MCF 10A (cell line): ENCODE results near the gene ACAP3. TPM values are rescaled to one million over a fixed set of nuclear protein-coding genes. Genes with fewer than 3 reads are reported as not detected.

ENCODE experiments used
- BruUV-seq: library from RNA; stranded (reverse); fragments of 400-500 nt; replicated peaks from 2 replicates; lab custom pipeline; 2021; lab: Mats Ljungman, UMichigan
- CTCF ChIA-PET: fragments of 300-600 bp; sonication (Branson Sonifier 250); formaldehyde crosslinking; extraction: SDS; loops from one replicate; lab custom pipeline; 2021; ENCODE audit warnings: antibody characterized with exemption, inconsistent platforms; lab: Yijun Ruan, JAX
- POLR2A ChIA-PET: fragments of 300-600, 350-650 bp; sonication (Branson Sonifier 250); formaldehyde crosslinking; extraction: SDS; loops from one replicate; lab custom pipeline; 2020; ENCODE audit warnings: antibody characterized with exemption, inconsistent platforms; lab: Yijun Ruan, JAX
- DNase-seq: peaks from one replicate; pipeline ENCODE4 v3.0.0-alpha.2; 2018; ENCODE audit not compliant: unreplicated experiment
- H3K27ac Mint-ChIP-seq: one replicate; pipeline ENCODE4 v1.8.0; 2022; ENCODE audit warnings: mild to moderate bottlenecking, low read depth, mixed read lengths; ENCODE audit not compliant: unreplicated experiment
- H3K27me3 Mint-ChIP-seq: one replicate; pipeline ENCODE4 v1.8.0; 2022; ENCODE audit warnings: mixed read lengths; ENCODE audit not compliant: insufficient read depth, unreplicated experiment
- H3K36me3 Mint-ChIP-seq: one replicate; pipeline ENCODE4 v1.8.0; 2022; ENCODE audit warnings: mild to moderate bottlenecking, moderate library complexity, mixed read lengths; ENCODE audit not compliant: insufficient read depth, unreplicated experiment
- H3K4me1 Mint-ChIP-seq: one replicate; pipeline ENCODE4 v1.8.0; 2022; ENCODE audit warnings: mixed read lengths; ENCODE audit not compliant: insufficient read depth, unreplicated experiment
- H3K4me3 Mint-ChIP-seq: one replicate; pipeline ENCODE4 v1.8.0; 2022; ENCODE audit warnings: mild to moderate bottlenecking, moderate library complexity, mixed read lengths; ENCODE audit not compliant: unreplicated experiment
- H3K9me3 Mint-ChIP-seq: one replicate; pipeline ENCODE4 v1.8.0; 2022; ENCODE audit warnings: mixed read lengths; ENCODE audit not compliant: unreplicated experiment
- intact Hi-C: fragments of 100-400 bp; cut with micrococcal nuclease; formaldehyde crosslinking; loops from 2 replicates; pipeline ENCODE4 v1.14.1; 2022
- total RNA-seq: library from RNA; stranded (reverse); gene quantifications from 2 replicates; pipeline ENCODE4 v1.2.3, GENCODE V29; 2022
- TF ChIP-seq, protein P1 (sequence below): fragments of 200-600 bp; IDR thresholded peaks from one replicate; pipeline ENCODE4 v1.8.0; 2022; ENCODE audit warnings: antibody characterized with exemption, mild to moderate bottlenecking; ENCODE audit not compliant: unreplicated experiment

ACAP3 gene
- total RNA-seq, 1 experiment from 2014 or later = 33.5 TPM

DNA sequence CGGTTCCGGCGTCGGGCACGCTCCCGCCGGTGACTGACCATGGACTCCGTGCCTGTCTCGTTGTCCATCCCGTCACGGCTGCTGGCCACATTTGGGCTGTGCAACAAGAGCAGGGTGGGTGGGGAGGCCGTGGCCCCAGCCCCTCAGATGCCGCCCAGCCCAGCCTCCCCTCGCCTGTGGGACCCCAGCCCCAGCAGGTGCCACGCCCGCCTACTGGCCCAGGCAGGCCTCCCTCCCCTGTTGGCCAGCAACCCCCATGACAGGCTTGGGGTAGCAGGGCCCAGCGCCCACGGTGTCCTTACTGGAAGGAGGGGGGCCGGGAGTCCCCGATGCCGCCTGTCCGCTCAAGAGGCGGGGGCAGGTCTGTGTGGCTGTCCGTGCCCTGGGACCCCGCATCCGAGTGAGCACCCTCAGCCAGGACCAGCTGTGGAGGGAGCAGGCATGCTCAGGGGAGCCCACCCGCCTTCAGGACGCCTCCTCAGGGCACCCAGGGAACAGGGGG lies 34.4 kb upstream of the ACAP3 start:
- DNase-seq = no peak
- H3K27me3 Mint-ChIP-seq = no peaks in the 10 kb centered on the region
- CTCF ChIA-PET = interaction anchor here (1.3 kb wide), 1 partner anchor 30 kb away, joined by 6 read pairs; no protein-coding TSS in a partner anchor
- no peaks in the 10 kb centered on the region for H3K9me3 Mint-ChIP-seq
- H3K36me3 Mint-ChIP-seq = peaks cover 51% of the 10 kb centered on the region
- no peak overlapping the region for H3K4me3 Mint-ChIP-seq
- H3K27ac Mint-ChIP-seq = no peak overlapping the region
- POLR2A ChIA-PET = interaction anchor here (2.9 kb wide), 1 partner anchor 10 kb away, joined by 19 read pairs; the partner anchor contains the start of gene TAS1R3
- peaks cover 6% of the 10 kb centered on the region for H3K4me1 Mint-ChIP-seq
- intact Hi-C loops = no loop called here
- TF ChIP-seq, protein P1, sequence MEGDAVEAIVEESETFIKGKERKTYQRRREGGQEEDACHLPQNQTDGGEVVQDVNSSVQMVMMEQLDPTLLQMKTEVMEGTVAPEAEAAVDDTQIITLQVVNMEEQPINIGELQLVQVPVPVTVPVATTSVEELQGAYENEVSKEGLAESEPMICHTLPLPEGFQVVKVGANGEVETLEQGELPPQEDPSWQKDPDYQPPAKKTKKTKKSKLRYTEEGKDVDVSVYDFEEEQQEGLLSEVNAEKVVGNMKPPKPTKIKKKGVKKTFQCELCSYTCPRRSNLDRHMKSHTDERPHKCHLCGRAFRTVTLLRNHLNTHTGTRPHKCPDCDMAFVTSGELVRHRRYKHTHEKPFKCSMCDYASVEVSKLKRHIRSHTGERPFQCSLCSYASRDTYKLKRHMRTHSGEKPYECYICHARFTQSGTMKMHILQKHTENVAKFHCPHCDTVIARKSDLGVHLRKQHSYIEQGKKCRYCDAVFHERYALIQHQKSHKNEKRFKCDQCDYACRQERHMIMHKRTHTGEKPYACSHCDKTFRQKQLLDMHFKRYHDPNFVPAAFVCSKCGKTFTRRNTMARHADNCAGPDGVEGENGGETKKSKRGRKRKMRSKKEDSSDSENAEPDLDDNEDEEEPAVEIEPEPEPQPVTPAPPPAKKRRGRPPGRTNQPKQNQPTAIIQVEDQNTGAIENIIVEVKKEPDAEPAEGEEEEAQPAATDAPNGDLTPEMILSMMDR = no peak
- BruUV-seq = no TSS peak

DNA sequence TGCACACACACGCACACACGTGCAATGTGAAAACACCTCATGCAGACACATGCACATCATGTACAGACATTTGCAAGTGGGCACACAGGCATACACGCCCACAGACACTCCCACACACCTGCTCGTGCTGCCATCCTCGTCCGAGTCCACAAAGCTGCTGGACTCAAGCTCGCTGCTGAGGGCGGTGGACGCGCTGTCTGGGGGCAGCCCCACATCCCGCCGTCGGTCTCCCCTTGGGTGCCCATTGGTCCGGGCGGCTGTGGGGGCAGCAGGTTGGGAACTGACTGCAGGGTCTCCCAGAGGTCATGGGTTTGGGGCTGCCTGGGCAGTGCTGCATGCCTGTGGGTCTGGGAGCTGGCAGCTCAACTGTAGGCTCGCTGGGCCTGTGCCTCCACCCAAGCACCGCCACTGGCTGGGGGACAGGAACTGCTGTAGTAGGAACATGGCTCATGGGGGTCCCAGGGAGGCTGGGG lies 33.9 kb upstream of the ACAP3 start:
- Mint-ChIP-seq H3K36me3 (peaks cover 51% of the 10 kb centered on the region), H3K9me3 (no peaks in the 10 kb centered on the region), H3K27me3 (no peaks in the 10 kb centered on the region), H3K27ac (no peak overlapping the region), H3K4me3 (no peak overlapping the region), H3K4me1 (peaks cover under 1% of the 10 kb centered on the region)
- TF ChIP-seq, protein P1 = no peak
- ChIA-PET POLR2A (no interaction called here), CTCF (interaction anchor here (1.3 kb wide), 1 partner anchor 30 kb away, joined by 6 read pairs; no protein-coding TSS in a partner anchor)
- intact Hi-C loops = no loop called here
- no peak for DNase-seq
- BruUV-seq = no TSS peak

DNA sequence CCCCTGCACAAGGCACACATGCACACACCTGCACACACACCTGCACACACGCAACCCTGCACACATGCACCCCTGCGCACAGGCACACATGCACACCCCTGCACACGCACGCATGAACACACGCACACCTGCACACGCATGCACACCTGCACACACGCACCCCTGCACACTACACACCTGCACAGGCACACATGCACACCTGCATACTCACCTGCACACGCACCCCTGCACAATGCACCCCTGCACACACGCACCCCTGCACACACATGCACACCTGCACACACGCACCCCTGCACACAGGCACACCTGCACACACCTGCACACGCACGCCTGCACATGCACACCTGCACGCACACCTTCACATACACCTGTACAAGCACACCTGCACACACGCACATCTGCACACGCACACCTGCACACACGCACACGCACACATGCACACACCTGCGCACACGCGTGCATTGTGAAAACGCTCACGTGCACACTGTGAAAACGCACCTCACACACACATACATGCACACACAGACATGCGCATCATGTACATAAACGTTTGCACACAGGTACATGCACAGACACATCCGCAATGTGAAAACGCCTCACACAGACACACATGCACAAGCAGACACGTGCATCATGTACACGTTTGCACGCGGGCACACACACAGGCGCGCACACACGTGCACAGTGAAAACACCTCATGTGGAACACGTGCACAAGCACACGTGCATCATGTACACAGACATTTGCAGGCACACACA lies 33.2 kb upstream of the ACAP3 start:
- H3K36me3 Mint-ChIP-seq = peaks cover 51% of the 10 kb centered on the region
- H3K4me3 Mint-ChIP-seq = no peak overlapping the region
- H3K27me3 Mint-ChIP-seq = no peaks in the 10 kb centered on the region
- ChIA-PET POLR2A (no interaction called here), CTCF (interaction anchor here (1.3 kb wide), 1 partner anchor 31 kb away, joined by 6 read pairs; no protein-coding TSS in a partner anchor)
- intact Hi-C loops = no loop called here
- no peak for DNase-seq
- no peaks in the 10 kb centered on the region for H3K4me1 Mint-ChIP-seq
- H3K27ac Mint-ChIP-seq = no peak overlapping the region
- BruUV-seq = no TSS peak
- TF ChIP-seq, protein P1 = no peak
- no peaks in the 10 kb centered on the region for H3K9me3 Mint-ChIP-seq

DNA sequence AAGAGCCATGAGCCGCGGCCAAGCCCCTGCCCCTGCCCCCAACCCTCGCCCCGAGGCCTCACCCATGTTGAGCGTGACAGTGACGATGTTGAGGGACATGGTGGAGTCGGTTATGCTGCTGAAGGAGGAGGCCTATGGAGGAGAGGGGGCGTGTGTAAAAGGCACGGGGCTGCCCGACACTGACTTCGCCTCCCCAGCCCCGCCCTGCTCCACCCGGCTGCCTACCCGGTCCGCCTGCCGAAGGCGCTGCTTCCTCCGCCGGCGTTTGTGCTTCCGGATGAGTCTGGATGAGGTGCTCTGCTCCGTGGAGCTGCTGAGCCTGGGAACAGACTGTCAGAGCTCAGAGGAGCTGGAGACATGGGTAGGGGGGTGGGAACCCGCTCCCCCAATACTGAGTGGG lies 32.5 kb upstream of the ACAP3 start:
- no peaks in the 10 kb centered on the region for H3K9me3 Mint-ChIP-seq
- H3K4me1 Mint-ChIP-seq = no peaks in the 10 kb centered on the region
- peaks cover 56% of the 10 kb centered on the region for H3K36me3 Mint-ChIP-seq
- H3K27ac Mint-ChIP-seq = no peak overlapping the region
- no TSS peak for BruUV-seq
- TF ChIP-seq, protein P1 = no peak
- ChIA-PET POLR2A (no interaction called here), CTCF (no interaction called here)
- DNase-seq = no peak
- intact Hi-C loops = no loop called here
- no peaks in the 10 kb centered on the region for H3K27me3 Mint-ChIP-seq
- no peak overlapping the region for H3K4me3 Mint-ChIP-seq
